Astrocyte (in vitro differentiated cells and primary cell): ENCODE data around the gene PAPSS2. TPM values are rescaled to one million over a fixed set of nuclear protein-coding genes. Genes with fewer than 3 reads are reported as not detected.
"Not testable (repeated sequence)": the region's sequence is repeated elsewhere in the genome, so short reads cannot be mapped to it uniquely, and the experiment has no call there.

Experiments used
- DNase-seq: peaks from one replicate; pipeline ENCODE4 v3.0.0-alpha.2; 2010; ENCODE audit warnings: low read depth
- FAIRE-seq: peaks from 2 replicates; lab custom pipeline; 2011; peaks lifted over from hg19 to GRCh38; lab: Jason Lieb, UNC
- H2AFZ ChIP-seq: 2 replicates; pipeline ENCODE4 v1.6.0; 2012; ENCODE audit warnings: low read depth, low read length, inconsistent platforms
- H3K27ac ChIP-seq: 2 replicates; pipeline ENCODE4 v1.5.1; 2011; ENCODE audit warnings: low read depth, low read length, inconsistent platforms
- H3K27me3 ChIP-seq: 2 replicates; pipeline ENCODE4 v1.6.0; 2011; ENCODE audit warnings: low read length, inconsistent platforms; ENCODE audit not compliant: insufficient read depth
- H3K36me3 ChIP-seq: 2 replicates; pipeline ENCODE4 v1.5.1; 2011; ENCODE audit warnings: low read length, inconsistent platforms; ENCODE audit not compliant: insufficient read depth
- H3K4me1 ChIP-seq: 2 replicates; pipeline ENCODE4 v1.5.1; 2011; ENCODE audit warnings: low read length, inconsistent platforms; ENCODE audit not compliant: insufficient read depth
- H3K4me2 ChIP-seq: 2 replicates; pipeline ENCODE4 v1.6.0; 2012; ENCODE audit warnings: low read length, inconsistent platforms
- H3K4me3 ChIP-seq: 2 replicates; pipeline ENCODE4 v1.5.1; 2011; ENCODE audit warnings: low read depth, mild to moderate bottlenecking, low read length, inconsistent platforms; ENCODE audit not compliant: insufficient read depth
- H3K79me2 ChIP-seq: 2 replicates; pipeline ENCODE4 v1.6.0; 2012; ENCODE audit warnings: mild to moderate bottlenecking, low read length, inconsistent platforms; ENCODE audit not compliant: insufficient read depth
- H3K9ac ChIP-seq: 2 replicates; pipeline ENCODE4 v1.6.0; 2012; ENCODE audit warnings: mild to moderate bottlenecking, low read length, inconsistent platforms
- H3K9me3 ChIP-seq: 2 replicates; pipeline ENCODE4 v1.5.1; 2012; ENCODE audit warnings: low read depth, mild to moderate bottlenecking, low read length, inconsistent platforms; ENCODE audit not compliant: insufficient read depth
- H4K20me1 ChIP-seq: 2 replicates; pipeline ENCODE4 v1.6.0; 2012; ENCODE audit warnings: low read length, inconsistent platforms; ENCODE audit not compliant: insufficient read depth
- H3K27ac Mint-ChIP-seq: one replicate; pipeline ENCODE4 v1.8.0; 2021; ENCODE audit warnings: mild to moderate bottlenecking, mixed read lengths; ENCODE audit not compliant: unreplicated experiment
- H3K27me3 Mint-ChIP-seq: one replicate; pipeline ENCODE4 v1.8.0; 2021; ENCODE audit warnings: low read depth, mixed read lengths; ENCODE audit not compliant: unreplicated experiment
- H3K36me3 Mint-ChIP-seq: one replicate; pipeline ENCODE4 v1.8.0; 2021; ENCODE audit warnings: low read depth, mixed read lengths; ENCODE audit not compliant: unreplicated experiment
- H3K4me1 Mint-ChIP-seq: one replicate; pipeline ENCODE4 v1.8.0; 2021; ENCODE audit warnings: low read depth, mixed read lengths; ENCODE audit not compliant: unreplicated experiment
- H3K4me3 Mint-ChIP-seq: one replicate; pipeline ENCODE4 v1.8.0; 2021; ENCODE audit warnings: mild to moderate bottlenecking, moderate library complexity, mixed read lengths; ENCODE audit not compliant: unreplicated experiment
- H3K9me3 Mint-ChIP-seq: one replicate; pipeline ENCODE4 v1.8.0; 2021; ENCODE audit warnings: mild to moderate bottlenecking, mixed read lengths; ENCODE audit not compliant: unreplicated experiment
- CTCF ChIP-seq: IDR thresholded peaks from 2 replicates; pipeline ENCODE4 v1.5.1; 2011; ENCODE audit warnings: low read depth, mild to moderate bottlenecking, inconsistent platforms, low read length, moderate library complexity; ENCODE audit not compliant: insufficient read depth
- EZH2 ChIP-seq: IDR thresholded peaks from 2 replicates; pipeline ENCODE4 v1.6.1; 2012; ENCODE audit warnings: mild to moderate bottlenecking, low read length, inconsistent platforms; ENCODE audit not compliant: insufficient read depth
- total RNA-seq: library from RNA; stranded (reverse); gene quantifications from 2 replicates; pipeline ENCODE4 v1.2.1, GENCODE V29; 2021

PAPSS2 gene
- total RNA-seq, 1 donor from 2014 or later = 48.6 TPM

- TF ChIP-seq EZH2 = no peak
- Mint-ChIP-seq H3K4me1 (peaks cover 8% of the 10 kb centered on the region), H3K27ac (no peak overlapping the region), H3K36me3 (peaks cover 1% of the 10 kb centered on the region), H3K9me3 (no peaks in the 10 kb centered on the region), H3K4me3 (no peak overlapping the region), H3K27me3 (peaks cover 10% of the 10 kb centered on the region)
- H3K27me3 ChIP-seq = peaks cover 14% of the 10 kb centered on the region
- no peak overlapping the region for H2AFZ ChIP-seq
- no peaks in the 10 kb centered on the region for H3K36me3 ChIP-seq
- no peaks in the 10 kb centered on the region for H3K79me2 ChIP-seq
- no peak overlapping the region for H3K9ac ChIP-seq
- FAIRE-seq = no peak
- H4K20me1 ChIP-seq = no peaks in the 10 kb centered on the region
- no peak overlapping the region for H3K4me3 ChIP-seq
- no peak for DNase-seq
- H3K9me3 ChIP-seq = no peaks in the 10 kb centered on the region
- H3K27ac ChIP-seq = no peak overlapping the region
- no peaks in the 10 kb centered on the region for H3K4me1 ChIP-seq
- no peak overlapping the region for H3K4me2 ChIP-seq
Measured at GRCh38 chr10:87618566-87619423, 40.9 kb upstream of the PAPSS2 start.

DNA sequence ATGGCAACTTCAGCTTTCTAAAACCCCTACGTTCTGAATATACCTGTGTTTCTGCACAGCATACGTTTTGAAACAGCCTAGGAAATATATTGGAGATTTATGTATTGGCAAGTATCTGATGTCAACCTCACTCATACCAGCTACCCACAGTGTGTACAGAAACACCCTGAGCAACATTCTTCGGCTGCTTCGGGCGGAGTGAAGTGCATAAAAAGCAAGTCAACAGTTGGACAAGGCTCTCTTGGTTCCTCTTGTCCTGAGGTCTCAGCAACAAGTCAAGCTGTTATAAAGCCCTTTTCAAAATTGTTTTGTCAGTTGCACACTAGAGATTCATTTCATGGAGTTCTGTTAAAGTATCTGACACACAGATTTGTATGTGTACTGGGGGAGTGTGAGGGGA, 40.0 kb upstream of the PAPSS2 start:
- Mint-ChIP-seq H3K9me3 (no peaks in the 10 kb centered on the region), H3K4me3 (no peak overlapping the region), H3K36me3 (peaks cover 1% of the 10 kb centered on the region), H3K27me3 (peaks cover 9% of the 10 kb centered on the region), H3K4me1 (peaks cover 8% of the 10 kb centered on the region), H3K27ac (no peak overlapping the region)
- Histone ChIP-seq H3K4me3 (no peak overlapping the region), H2AFZ (no peak overlapping the region), H3K4me1 (no peaks in the 10 kb centered on the region), H3K9ac (no peak overlapping the region), H4K20me1 (no peaks in the 10 kb centered on the region), H3K4me2 (no peak overlapping the region), H3K36me3 (no peaks in the 10 kb centered on the region), H3K79me2 (no peaks in the 10 kb centered on the region), H3K27me3 (peaks cover 14% of the 10 kb centered on the region), H3K9me3 (no peaks in the 10 kb centered on the region), H3K27ac (no peak overlapping the region)
- no peak for TF ChIP-seq EZH2
- TF ChIP-seq CTCF = no peak
- FAIRE-seq (no peak), DNase-seq (peak; percentile 47)

DNA sequence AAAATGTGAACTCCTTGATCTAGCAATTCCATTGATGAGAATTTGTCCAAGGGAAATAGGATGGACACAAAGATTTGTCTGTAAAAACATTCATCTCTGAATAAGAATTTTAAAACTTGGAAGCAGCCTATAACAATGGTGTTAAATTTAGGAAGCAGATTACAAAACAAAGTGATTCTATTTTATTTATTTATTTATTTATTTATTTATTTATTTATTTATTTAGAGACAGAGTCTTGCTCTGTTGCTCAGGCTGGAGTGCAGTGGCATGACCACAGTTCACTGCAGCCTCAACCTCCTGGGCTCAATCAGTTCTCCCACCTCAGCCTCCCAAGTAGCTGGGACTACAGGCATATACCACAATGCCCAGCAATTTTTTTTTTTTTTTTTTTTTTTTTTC, 38.2 kb upstream of the PAPSS2 start:
- not testable (repeated sequence) for H3K4me1 Mint-ChIP-seq, H3K9ac ChIP-seq, H3K4me3 ChIP-seq, H3K27ac Mint-ChIP-seq, H3K4me2 ChIP-seq, H2AFZ ChIP-seq, H3K9me3 ChIP-seq, H3K36me3 ChIP-seq, H3K4me1 ChIP-seq, FAIRE-seq, H3K27me3 Mint-ChIP-seq, DNase-seq, H3K36me3 Mint-ChIP-seq, H3K27me3 ChIP-seq, H3K4me3 Mint-ChIP-seq, H3K79me2 ChIP-seq, H3K27ac ChIP-seq, H3K9me3 Mint-ChIP-seq, H4K20me1 ChIP-seq
